K562 (cell line): ENCODE measurements around the gene PTPRG. TPM values are rescaled to one million over a fixed set of nuclear protein-coding genes. Genes with fewer than 3 reads are reported as not detected.

Experiments used
- ATAC-seq: fragments of 200-7000 bp; cut with Tn5 transposase; 3 replicates; pipeline ENCODE4 v1.9.1; 2020; ENCODE audit warnings: moderate library complexity
- BruUV-seq: library from RNA; stranded (reverse); fragments of 400-500 nt; replicated peaks from 2 replicates; lab custom pipeline; 2021; lab: Mats Ljungman, UMichigan
- CTCF ChIA-PET: fragments of 300-600 bp; formaldehyde crosslinking; extraction: SDS; loops from one replicate; lab custom pipeline; 2021; ENCODE audit warnings: low intra/inter-chr PET ratio; lab: Yijun Ruan, JAX
- POLR2A ChIA-PET: fragments of 300-600, 350-650 bp; sonication (Branson Sonifier 250); formaldehyde crosslinking; extraction: SDS; loops from one replicate; lab custom pipeline; 2021; ENCODE audit warnings: antibody characterized with exemption, inconsistent platforms; lab: Yijun Ruan, JAX
- DNase-seq, 4 experiments: peaks; one replicate each; pipeline versions ENCODE4 v3.0.0 to v3.0.0-alpha.2; 2011 to 2018; ENCODE audit warnings: low spot score in 3 of 4, mixed read lengths in 3 of 4; ENCODE audit errors: extremely low read depth in 1 of 4
- FAIRE-seq: peaks from 2 replicates; lab custom pipeline; 2011; peaks lifted over from hg19 to GRCh38; lab: Jason Lieb, UNC
- H2AFZ ChIP-seq: 2 replicates; pipeline ENCODE4 v1.6.0; 2011; ENCODE audit warnings: low read depth, low read length, control low read depth, inconsistent platforms
- H3K27ac ChIP-seq: fragments of 200-600 bp; 3 replicates; pipeline ENCODE4 v1.8.0; 2011; ENCODE audit warnings: low read depth, mild to moderate bottlenecking, control low read depth, inconsistent platforms, low read length, moderate library complexity, mixed read lengths; ENCODE audit errors: extremely low read depth
- H3K27me3 ChIP-seq, 2 experiments: fragments of 300-600 bp in 1 of 2; 2 replicates in 1 of 2; 3 replicates in 1 of 2; pipeline versions ENCODE4 v1.6.0 to v1.8.0; 2011; ENCODE audit warnings: inconsistent platforms in 2 of 2, low read length in 2 of 2, mild to moderate bottlenecking in 1 of 2, mixed read lengths in 1 of 2, moderate library complexity in 1 of 2; ENCODE audit not compliant: control insufficient read depth in 2 of 2, insufficient read depth in 2 of 2
- H3K36me3 ChIP-seq: fragments of 300-600 bp; 3 replicates; pipeline ENCODE4 v1.8.0; 2011; ENCODE audit warnings: mild to moderate bottlenecking, low read length, inconsistent platforms; ENCODE audit not compliant: control insufficient read depth, insufficient read depth
- H3K4me1 ChIP-seq, 2 experiments: fragments of 200-600 bp in 1 of 2; replicated peaks in 1 of 2; 2 replicates in 1 of 2; 3 replicates in 1 of 2; pipeline versions ENCODE4 v1.5.1 to v1.8.0; 2011; ENCODE audit warnings: inconsistent platforms in 2 of 2, low read length in 2 of 2, mild to moderate bottlenecking in 1 of 2, mixed read lengths in 1 of 2, moderate library complexity in 1 of 2; ENCODE audit not compliant: control insufficient read depth in 2 of 2, insufficient read depth in 2 of 2
- H3K4me2 ChIP-seq: 2 replicates; pipeline ENCODE4 v1.6.1; 2011; ENCODE audit warnings: low read length, control low read depth, inconsistent platforms, mixed read lengths; ENCODE audit not compliant: insufficient read depth
- H3K4me3 ChIP-seq: fragments of 200-600 bp; sonication (generic), shearing (Covaris generic); 2 replicates; pipeline ENCODE4 v1.5.1; 2016; ENCODE audit warnings: control low read depth, inconsistent platforms
- H3K79me2 ChIP-seq: fragments of 200-600 bp; 3 replicates; pipeline ENCODE4 v1.8.0; 2011; ENCODE audit warnings: low read length, inconsistent platforms; ENCODE audit not compliant: control insufficient read depth, insufficient read depth
- H3K9ac ChIP-seq, 2 experiments: 2 replicates each; pipeline versions ENCODE4 v1.6.0 to v1.6.1; 2011; ENCODE audit warnings: low read depth in 2 of 2, low read length in 2 of 2, control low read depth in 1 of 2, inconsistent platforms in 1 of 2, mild to moderate bottlenecking in 1 of 2, mixed read lengths in 1 of 2; ENCODE audit not compliant: insufficient read depth in 1 of 2
- H3K9me1 ChIP-seq: one replicate; pipeline ENCODE4 v1.6.0; 2011; ENCODE audit warnings: inconsistent platforms, mild to moderate bottlenecking, low read length, moderate library complexity; ENCODE audit not compliant: control insufficient read depth, insufficient read depth
- H3K9me3 ChIP-seq: replicated peaks from 2 replicates; pipeline ENCODE4 v1.5.1; 2011; ENCODE audit warnings: low read depth, low read length, inconsistent platforms; ENCODE audit not compliant: control insufficient read depth, insufficient read depth
- H4K20me1 ChIP-seq: replicated peaks from 2 replicates; pipeline ENCODE4 v1.6.1; 2011; ENCODE audit warnings: low read length, inconsistent platforms, mixed read lengths; ENCODE audit not compliant: control insufficient read depth, insufficient read depth
- ASH1L ChIP-seq: fragments of 450-650 bp; IDR thresholded peaks from 2 replicates; pipeline ENCODE4 v1.6.1; 2018; ENCODE audit warnings: borderline replicate concordance, mild to moderate bottlenecking, low read depth; ENCODE audit not compliant: partially characterized antibody
- CTCF ChIP-seq, 3 experiments: IDR thresholded peaks in 2 of 3; conservative IDR thresholded peaks in 1 of 3; 2 replicates each; pipeline ENCODE4 v1.5.1; 2011 to 2012; ENCODE audit warnings: low read length in 3 of 3, mild to moderate bottlenecking in 3 of 3, control low read depth in 2 of 3, improper control_type of control experiment in 1 of 3, inconsistent platforms in 1 of 3, low read depth in 1 of 3, mixed read lengths in 1 of 3, moderate library complexity in 1 of 3; ENCODE audit not compliant: insufficient read depth in 2 of 3
- HMBOX1 ChIP-seq: sonication (generic); IDR thresholded peaks from 2 replicates; pipeline ENCODE4 v1.6.1; 2016
- HMG20B ChIP-seq: fragments of 250-450 bp; sonication (Bioruptor Pico); IDR thresholded peaks from 2 replicates; pipeline ENCODE4 v1.5.0; 2021; ENCODE audit warnings: mild to moderate bottlenecking
- KAT7 ChIP-seq: sonication (generic); formaldehyde crosslinking; IDR thresholded peaks from 2 replicates; pipeline ENCODE4 v1.8.0; 2022; ENCODE audit warnings: missing genetic modification reagents, mild to moderate bottlenecking, borderline replicate concordance
- MYBL2 ChIP-seq, 2 experiments: fragments of 450-650 bp in 1 of 2; sonication (generic) in 1 of 2; formaldehyde crosslinking in 1 of 2; IDR thresholded peaks; 2 replicates each; pipeline versions ENCODE4 v1.6.1 to v1.8.1; 2017 to 2022; ENCODE audit warnings: borderline replicate concordance in 1 of 2, inconsistent platforms in 1 of 2, low read depth in 1 of 2, mild to moderate bottlenecking in 1 of 2, missing genetic modification reagents in 1 of 2, moderate library complexity in 1 of 2
- SNRNP70 ChIP-seq: fragments of 200-400 bp; formaldehyde crosslinking; optimal IDR thresholded peaks from 2 replicates; pipeline ENCODE3; 2017; ENCODE audit warnings: low read depth, low read length
- TRIM28 ChIP-seq: fragments of 450-650 bp; IDR thresholded peaks from 2 replicates; pipeline ENCODE4 v1.6.1; 2017
- ZFX ChIP-seq: sonication (generic); formaldehyde crosslinking; IDR thresholded peaks from 2 replicates; pipeline ENCODE4 v1.8.0; 2022; ENCODE audit warnings: mild to moderate bottlenecking, missing genetic modification reagents, moderate library complexity
- ZKSCAN3 ChIP-seq: fragments of 250-450 bp; sonication (Bioruptor Pico); IDR thresholded peaks from 2 replicates; pipeline ENCODE4 v1.4.0; 2020
- WGBS: fragments of 100-300 bp; shearing (Covaris generic); methylation state at CpG from one replicate; pipeline ENCODE4 v1.1.6; 2016; ENCODE audit warnings: low coverage, mixed read lengths; ENCODE audit not compliant: insufficient coverage; ENCODE audit errors: missing lambda C conversion rate; 5-methylcytosine and 5-hydroxymethylcytosine counted together
- in situ Hi-C: fragments of 300-500 bp; cut with MboI; formaldehyde crosslinking; loops from 4 replicates; pipeline ENCODE4 v1.15.0; 2018; ENCODE audit warnings: inconsistent platforms, mixed read lengths
- intact Hi-C: fragments of 100-400 bp; cut with micrococcal nuclease; formaldehyde crosslinking; loops from 2 replicates; pipeline ENCODE4 v1.14.2; 2022
- polyA plus RNA-seq, 8 experiments: library from polyadenylated mRNA; depleted of rRNA in 4 of 8; stranded (reverse) in 5 of 8; unstranded in 3 of 8; fragments of >200 nt; fragmentation: Nextera tagmentation in 2 of 8; fragmentation: Illumina TruSeq in 1 of 8; extraction: Ambion mirVana in 2 of 8; extraction: Trizol in 1 of 8; gene quantifications; 2 replicates each; pipeline versions ENCODE4 v1.2.1 to v1.2.3, GENCODE V29; 2011 to 2014; ENCODE audit warnings: inconsistent platforms in 1 of 8, missing spikeins in 1 of 8
- total RNA-seq, 7 experiments: library from RNA; depleted of rRNA in 6 of 7; stranded (reverse); fragments of >200 nt in 6 of 7; fragmentation: Illumina TruSeq in 2 of 7; extraction: Trizol in 2 of 7; gene quantifications; 2 replicates each; pipeline versions ENCODE4 v1.2.1 to v1.2.3, GENCODE V29; 2011 to 2021; ENCODE audit warnings: low replicate concordance in 1 of 7

The PTPRG gene
- total and polyA plus RNA-seq, 9 of the 15 experiments (the other 6 are each of a cell fraction or from before 2014, with no cell fraction given), result 0.16 TPM; not detected in 8

- in situ Hi-C loops, result no loop called here
- Histone ChIP-seq H3K9me1 (no peaks in the 10 kb centered on the region), H3K27me3 (no peaks in the 10 kb centered on the region), H3K9me3 (no peaks in the 10 kb centered on the region), H3K4me1 (no peaks in the 10 kb centered on the region), H3K27ac (no peak overlapping the region), H3K9ac (no peak overlapping the region), H2AFZ (no peak overlapping the region), H3K79me2 (no peaks in the 10 kb centered on the region), H3K36me3 (no peaks in the 10 kb centered on the region), H3K4me2 (no peak overlapping the region), H3K4me3 (no peak overlapping the region), H4K20me1 (no peaks in the 10 kb centered on the region)
- intact Hi-C loops, result no loop called here
- no peak for TF ChIP-seq SNRNP70
- no peak for TF ChIP-seq ASH1L
- TF ChIP-seq MYBL2 (IDR thresholded peaks at IDR 0.05; ENCODE audit: low read depth), result no peak
- TF ChIP-seq MYBL2 (CRISPR knock-in tag; IDR thresholded peaks at IDR 0.05; ENCODE audit: borderline replicate concordance), result no peak
- TF ChIP-seq TRIM28, result no peak
- no peak for TF ChIP-seq ZKSCAN3 (CRISPR knock-in tag)
- TF ChIP-seq KAT7 (CRISPR knock-in tag), result no peak
- TF ChIP-seq HMG20B, result no peak
- TF ChIP-seq HMBOX1, result no peak
- no peak for TF ChIP-seq ZFX
- TF ChIP-seq CTCF (IDR thresholded peaks at IDR 0.05 in 2 of 3, conservative IDR thresholded peaks at IDR 0.05 in 1 of 3; ENCODE audit: insufficient read depth in 2 of 3, low read depth in 1 of 3, low read length in 3 of 3), result no peak
- ATAC-seq (no peak), DNase-seq (no peak), FAIRE-seq (no peak)
- POLR2A ChIA-PET, result no interaction called here
- BruUV-seq, result no TSS peak
- 0% methylated on average over 6 of the region's 7 CpGs for WGBS
- CTCF ChIA-PET, result no interaction called here
These were observed 301.4 kb downstream of the PTPRG start for GRCh38 chr3:61862614-61863289.
